NCI-H774 (cell line): ENCODE measurements around the gene COQ8A.
"Not testable (repeated sequence)": the region's sequence is repeated elsewhere in the genome, so short reads cannot be mapped to it uniquely, and the experiment has no call there.

Source experiments
- DNase-seq: peaks from one replicate; lab custom pipeline; 2025; lab: John Stamatoyannopoulos, UW

COQ8A gene

DNA sequence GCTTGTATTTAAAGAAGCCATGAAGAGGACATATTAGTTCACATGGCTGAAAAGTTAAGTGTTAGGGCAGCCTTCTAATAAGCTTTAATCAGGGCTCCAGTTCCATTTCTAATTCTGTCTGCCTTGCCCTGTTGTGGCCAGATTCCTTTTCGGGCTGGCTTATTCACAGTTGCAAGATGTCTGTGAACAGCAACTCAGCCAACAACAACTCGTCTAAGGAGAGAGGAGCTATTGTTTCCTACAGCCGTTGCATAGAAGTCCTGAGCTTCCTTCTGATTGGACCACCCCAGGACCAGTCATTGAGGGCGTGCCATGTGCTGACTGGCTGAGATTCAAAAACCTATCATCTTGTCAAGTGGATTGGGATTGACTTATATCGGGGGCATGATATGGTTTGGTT is 18.6 kb upstream of the COQ8A start:
- DNase-seq, result no peak

DNA sequence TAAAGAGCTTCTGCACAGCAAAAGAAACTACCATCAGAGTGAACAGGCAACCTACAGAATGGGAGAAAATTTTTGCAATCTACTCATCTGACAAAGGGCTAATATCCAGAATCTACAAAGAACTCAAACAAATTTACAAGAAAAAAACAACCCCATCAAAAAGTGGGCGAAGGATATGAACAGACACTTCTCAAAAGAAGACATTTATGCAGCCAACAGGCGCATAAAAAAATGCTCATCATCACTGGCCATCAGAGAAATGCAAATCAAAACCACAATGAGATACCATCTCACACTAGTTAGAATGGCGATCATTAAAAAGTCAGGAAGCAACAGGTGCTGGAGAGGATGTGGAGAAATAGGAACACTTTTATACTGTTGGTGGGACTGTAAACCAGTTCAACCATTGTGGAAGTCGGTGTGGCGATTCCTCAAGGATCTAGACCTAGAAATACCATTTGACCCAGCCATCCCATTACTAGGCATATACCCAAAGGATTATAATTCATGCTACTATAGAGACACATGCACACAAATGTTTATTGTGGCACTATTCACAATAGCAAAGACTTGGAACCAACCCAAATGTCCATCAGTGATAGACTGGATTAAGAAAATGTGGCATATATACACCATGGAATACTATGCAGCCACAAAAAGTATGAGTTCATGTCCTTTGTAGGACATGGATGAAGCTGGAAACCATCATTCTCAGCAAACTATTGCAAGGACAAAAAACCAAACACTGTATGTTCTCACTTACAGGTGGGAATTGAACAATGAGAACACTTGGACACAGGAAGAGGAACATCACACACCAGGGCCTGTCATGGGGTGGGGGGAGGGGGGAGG is 10.6 kb upstream of the COQ8A start:
- not testable (repeated sequence) for DNase-seq

DNA sequence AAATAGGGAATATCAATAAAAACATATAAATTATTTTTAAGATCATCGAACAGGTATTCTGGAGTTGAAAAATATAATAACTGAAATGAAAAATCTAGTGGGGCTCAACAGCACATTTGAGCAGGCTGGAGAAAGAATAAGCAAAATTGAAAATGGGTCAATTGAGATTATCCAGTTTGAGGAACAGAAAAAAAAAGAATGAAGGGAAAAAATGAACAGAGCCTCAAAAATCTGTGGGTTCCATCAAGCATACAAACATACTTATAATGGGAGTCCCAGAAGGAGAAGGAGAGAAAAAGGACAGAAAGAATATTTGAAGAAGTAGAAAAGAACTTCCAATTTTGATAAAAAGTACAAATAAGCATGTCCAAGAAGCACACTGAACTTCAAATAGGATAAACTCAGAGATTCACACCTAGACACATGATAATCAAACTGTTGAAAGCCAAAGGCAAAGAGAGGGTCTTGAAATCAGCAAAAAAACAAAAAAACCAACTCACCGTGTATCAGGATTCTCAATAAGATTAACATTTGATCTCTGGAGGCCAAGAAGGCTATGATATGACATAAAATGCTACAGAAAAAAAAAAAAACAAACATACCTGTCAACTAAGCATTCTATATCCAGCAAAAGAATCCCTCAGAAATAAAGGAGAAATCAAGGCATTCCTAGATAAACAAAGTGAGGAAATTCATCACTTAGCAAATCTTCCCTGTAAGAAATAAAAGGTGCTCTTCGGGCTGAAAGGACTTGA is 5.4 kb upstream of the COQ8A start:
- no peak for DNase-seq

DNA sequence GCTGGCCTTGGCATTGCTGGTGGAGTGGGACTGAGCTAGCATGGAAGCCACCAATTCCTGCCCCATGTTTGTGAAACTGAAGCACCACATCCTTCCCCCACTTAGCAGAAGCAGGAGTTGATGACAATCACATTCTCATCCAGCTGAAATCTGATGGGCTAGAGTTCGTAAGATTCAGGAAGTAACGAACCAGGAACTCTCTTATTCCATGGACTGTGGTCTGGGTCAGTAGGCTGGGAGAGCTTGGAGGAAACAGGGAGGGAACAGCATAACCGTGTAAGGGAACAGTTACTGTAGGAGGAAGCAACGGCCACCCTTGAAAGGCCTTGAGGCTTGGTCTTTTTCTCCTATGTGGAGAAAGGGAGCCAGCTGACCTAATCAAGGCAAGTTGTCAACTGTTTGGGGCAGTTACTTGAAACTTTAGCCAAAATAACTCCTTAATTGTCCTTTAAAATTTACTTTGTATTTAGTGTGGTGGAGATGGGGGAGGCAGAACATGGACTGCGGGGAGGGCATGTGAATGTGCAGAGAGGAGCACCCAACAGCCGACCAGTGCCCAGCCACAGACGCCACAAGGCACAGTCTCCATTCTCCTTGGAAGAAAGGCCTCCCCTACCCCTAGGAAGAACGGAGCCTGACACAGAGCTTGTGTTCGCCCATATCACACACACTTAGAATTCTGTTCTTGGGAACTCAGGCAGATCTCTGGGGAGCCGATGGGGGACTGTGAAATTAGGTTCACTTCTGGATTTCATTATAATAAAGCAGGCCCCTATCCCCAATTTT is 2.0 kb upstream of the COQ8A start:
- DNase-seq, result no peak

DNA sequence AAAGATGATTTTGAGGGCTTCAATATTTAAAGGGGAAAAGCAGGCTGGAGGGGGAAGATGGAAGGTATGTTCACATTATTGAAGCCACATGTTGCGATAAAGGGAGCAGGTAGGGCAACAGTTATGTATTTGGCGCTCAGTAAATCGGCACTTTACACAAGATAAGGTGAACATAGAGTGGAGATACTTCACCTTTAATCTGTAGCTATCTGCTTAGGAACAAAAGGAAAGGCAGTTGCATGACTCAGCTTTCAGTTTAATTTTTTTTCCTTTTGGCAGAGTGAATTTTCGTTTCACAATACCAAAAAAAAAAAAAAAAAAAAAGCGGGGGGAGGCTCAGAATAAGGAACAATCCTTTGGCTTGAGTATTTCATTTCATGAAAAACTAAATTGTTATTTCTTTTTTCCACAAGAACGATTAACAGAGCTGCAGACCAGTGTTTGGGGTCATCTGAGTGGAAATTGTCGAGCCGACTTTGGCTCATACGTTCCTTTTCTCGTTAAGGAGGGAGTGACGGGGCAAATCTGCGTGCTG is 1.1 kb upstream of the COQ8A start:
- DNase-seq, result no peak

DNA sequence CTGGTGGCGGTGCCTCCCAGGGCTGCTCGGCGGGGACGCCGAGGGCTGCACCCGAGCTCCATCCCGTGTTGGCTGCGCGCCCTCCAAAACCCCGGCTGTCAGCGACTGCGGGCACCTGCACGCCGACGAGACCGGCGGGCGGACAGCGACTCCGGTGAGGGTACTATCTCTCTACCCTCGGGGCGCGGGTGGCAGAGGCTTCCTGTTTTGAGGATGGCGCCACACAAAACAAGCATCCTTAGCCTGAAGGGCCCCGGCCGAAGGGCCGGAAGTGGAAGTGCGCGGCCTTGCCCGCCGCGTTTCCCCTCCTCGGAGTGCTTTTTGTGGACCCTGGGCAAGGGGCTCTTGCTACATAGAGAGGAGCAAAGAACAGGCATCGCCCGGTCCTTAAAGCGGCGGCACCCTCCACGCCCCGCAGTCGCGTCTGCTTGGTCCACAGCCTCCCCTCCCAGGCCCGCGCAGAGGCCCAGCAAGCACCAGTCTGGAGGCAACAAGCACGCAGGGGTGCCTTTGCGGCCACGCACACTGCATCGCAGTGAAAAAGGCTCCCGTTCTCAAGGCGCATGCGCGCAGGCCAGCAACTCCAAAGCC is 561 bp upstream of the COQ8A start:
- peak; percentile 71 for DNase-seq

DNA sequence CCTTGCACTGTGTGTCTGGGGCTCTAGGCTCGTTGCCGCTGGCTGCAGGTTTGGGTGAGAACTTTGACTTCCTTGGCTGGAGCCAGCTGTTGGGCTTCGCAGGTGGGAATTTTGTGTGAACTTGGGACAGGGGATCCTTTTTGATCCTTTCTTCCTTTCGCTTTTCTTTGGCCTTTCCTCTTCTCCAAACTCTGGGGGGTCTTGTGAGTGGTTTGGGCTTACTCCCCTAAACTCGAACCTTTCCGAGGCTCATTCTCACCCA is 643 bp downstream of the COQ8A start:
- no peak for DNase-seq

DNA sequence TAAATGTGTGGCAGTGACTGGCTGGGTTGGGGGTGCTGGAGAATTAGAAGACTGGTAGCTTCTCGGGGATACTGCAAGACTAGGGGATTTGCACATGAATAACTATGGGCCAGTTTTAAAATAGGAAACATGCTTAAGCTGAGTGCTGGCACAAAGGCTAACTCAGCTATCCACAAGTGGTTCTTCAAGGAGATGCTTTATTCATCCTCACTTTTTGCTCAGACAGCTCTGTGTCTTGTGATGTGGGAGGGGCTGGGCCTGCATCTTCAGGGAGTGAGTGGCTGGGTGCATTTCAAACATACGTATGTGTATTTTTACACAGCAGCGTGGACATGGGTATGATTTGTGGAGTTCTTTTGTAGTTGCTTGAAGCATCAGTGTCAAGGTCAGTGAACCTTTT is 2.3 kb downstream of the COQ8A start:
- DNase-seq, result no peak

DNA sequence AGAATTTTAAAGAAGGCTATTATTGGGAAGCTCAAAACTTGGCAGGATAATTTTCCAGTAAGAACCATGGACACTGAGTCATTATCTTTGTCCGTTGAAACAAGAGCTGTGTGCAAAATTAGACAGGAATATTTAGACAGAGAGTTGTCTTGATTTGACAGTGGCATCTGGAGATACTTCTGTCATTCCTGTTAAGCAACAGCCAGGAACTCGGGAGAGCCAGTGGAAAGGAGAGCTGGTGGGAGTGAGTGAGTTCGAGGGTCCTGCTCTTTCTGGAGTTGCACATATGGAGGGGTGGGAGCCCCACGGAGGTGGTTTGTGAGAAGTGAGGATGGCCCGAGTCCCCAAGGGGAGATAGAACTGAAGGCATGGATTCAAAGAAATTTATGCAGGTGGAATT is 3.1 kb downstream of the COQ8A start:
- no peak for DNase-seq

DNA sequence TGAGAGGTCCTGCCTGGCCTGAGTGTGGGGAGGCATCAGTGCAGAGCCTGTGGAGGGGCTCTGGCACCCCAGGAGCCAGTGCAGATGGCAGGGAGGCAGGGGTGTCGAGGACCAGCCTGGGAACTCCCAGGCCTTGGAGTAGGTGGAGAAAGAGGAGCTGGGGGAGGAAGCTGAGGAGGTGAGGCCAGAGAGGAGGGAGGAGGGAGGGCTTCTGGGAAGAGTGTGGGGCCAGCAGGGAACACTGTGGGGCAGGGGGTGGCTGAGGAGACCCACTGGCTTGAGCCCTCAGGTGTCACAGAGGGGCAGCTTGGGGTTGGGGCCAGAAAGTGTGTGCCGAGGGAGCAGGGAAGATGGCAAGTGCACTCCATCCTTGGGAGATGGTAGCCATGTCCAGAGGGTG is 3.8 kb downstream of the COQ8A start:
- DNase-seq, result no peak

DNA sequence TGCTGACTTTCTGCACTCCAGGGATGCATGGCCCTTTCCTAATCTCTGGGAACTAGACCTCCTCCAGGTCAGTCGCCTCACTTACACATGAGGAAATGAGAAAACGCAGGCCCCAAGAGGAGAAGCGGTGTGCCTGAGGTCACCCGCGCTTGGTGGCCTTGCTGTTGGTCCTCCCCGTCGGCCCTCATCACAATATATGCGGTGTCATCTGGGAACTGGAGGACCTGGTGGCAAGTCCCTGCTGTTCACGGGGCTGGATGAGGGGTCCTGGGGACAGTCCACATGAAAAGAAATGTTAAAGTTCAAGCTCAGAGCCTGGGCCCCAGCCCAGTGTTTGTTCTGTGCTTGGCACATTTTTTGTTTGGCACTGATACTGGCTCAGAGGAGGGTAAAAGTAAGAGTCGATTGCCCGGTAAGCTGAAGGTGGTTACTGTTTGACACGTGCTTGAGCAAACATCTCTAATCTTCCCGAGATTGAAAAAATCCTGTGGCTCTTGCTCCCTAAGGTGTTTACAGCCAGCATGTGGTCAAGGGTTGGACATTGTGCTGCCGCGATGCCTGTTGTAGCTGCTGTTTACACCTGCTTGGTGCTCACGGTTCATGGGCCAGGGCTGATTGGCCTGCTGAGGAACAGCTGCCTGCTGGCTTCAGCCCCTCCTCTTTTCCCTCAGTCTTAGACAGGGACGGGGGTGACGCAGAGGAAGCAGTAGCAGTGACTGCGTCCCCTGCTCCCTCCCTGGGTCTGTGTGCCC is 5.2 kb downstream of the COQ8A start:
- peak; percentile 75 for DNase-seq

DNA sequence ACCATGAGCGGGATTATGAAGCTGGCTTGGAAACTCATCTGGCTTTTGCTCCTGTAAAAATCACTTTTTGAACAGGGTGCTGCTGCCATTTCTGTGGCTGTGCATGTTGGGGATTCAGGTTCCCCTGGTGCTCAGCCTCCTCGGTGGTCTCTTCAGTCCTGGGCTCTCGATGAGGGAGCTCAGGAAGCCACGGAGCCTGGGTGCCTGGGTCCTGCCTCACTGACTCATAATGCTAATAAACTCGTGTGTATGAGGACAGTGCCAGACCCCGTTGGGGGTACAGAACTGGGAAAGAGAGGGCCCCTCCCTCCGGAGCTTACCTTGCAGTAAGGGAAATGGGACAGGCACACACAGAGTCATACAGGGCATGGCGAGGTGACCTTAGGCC is 5.8 kb downstream of the COQ8A start:
- no peak for DNase-seq

DNA sequence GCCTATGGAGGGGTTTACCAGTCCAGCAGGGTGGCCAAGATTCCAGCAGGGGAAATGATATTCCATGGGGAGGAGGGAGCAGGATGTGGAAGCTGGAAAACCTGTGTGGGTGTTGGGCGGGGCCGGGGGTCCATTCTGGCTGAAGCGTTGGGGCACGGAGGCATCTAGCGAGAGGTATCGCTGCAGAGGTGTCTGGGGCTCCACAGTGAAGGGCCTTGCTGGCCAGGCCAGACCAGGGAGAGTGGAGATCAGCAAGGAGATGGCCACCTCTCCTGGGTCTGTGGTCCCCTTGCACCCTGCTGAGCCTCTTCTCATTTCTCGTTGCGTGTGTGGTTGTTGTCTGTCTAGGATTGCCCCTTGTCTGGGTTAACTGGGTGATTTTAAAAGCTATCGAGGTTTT is 6.2 kb downstream of the COQ8A start:
- no peak for DNase-seq

DNA sequence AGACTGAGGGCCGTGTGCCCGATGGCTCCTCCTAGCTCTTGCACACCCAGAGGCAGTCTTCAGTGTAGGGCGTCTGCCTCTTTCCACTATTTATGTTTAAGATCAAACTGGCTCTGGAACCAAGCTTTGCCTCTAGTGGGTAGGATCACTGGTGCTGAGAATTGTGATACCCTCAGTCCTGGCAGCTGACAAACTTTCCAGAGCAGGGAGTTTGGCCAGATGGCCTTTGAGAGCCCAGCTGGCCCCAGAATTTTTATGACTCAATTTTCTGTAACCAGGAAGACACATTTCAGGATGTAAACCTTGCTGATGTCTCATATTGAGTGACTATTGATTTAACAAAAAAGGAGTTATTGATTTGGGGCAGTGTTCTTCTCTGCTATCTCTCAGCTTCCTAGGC is 6.7 kb downstream of the COQ8A start:
- no peak for DNase-seq

DNA sequence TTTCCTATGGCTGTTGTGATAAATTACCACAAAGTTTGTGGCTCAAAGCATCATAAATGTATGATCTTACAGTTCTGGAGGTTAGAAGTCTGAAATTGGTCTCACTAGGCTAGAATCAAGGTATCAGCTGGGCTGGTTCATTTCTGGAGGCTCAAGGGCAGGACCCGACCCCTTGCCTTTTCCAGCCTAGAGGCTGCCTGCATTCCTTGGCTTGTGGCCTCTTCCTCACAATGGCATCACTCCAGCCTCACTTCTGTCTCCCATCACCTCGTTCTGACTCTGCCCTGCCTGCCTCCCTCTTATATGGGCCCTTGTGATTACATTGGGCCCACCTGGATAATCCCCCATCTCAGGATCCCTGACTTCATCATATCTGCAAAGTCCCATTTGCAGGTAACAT is 8.0 kb downstream of the COQ8A start:
- DNase-seq, result no peak

DNA sequence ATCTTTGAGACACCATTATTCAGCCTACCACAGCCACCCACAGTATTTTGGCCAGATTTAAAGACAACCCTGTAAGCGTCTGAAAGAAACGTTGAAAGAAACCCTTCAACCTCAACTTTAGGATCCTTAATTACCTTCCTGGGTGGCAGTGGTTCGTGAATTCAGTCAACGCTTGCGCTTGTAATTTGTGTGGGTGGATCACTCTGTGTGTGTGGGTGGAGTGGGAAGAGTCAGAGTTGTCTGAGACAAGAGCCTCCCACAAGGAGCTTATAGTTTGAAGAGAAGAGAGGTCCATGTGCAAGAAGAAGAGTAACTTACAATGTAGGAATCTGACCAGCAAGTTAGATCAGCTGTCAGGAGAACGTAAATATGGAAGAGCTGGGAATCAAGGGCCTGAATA is 8.4 kb downstream of the COQ8A start:
- DNase-seq, result no peak

DNA sequence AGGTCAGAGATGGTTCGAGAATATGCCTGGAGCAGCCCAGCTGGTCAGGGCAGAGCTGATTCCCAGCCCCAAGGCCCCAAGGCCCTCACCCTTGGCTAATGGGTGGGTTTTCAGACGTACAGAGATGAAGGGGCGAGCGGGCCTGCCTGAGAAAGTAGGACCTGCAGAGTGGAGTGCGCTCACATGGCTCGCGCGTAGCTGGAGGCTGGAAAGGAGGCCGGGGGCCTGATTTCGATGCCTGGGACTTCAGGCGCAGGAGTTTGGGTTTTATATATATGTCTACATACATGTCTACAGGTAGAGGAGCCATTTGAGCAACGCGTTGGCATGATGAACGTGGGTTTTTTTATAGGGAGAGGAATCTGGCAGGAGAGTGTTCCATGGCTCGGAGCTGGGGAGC is 8.9 kb downstream of the COQ8A start:
- no peak for DNase-seq

DNA sequence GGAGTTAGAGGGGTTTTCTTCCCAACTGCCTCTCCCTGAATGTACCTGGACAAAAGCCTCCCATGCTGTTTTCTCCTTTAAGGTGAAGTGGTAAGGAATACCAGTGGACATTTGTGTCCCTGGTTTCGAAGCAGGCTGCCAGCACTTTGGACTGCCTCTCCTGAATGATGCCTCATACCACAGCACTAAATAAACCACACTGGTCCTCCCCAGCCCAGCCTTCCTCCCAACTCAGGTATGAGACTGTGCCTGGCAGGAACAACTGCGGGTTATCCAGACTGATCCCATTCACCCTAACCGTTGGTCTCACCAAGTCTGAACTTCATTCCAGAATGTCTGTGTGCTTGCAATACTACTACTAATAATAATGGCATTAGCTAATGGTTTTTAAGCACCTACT is 9.3 kb downstream of the COQ8A start:
- DNase-seq, result no peak

DNA sequence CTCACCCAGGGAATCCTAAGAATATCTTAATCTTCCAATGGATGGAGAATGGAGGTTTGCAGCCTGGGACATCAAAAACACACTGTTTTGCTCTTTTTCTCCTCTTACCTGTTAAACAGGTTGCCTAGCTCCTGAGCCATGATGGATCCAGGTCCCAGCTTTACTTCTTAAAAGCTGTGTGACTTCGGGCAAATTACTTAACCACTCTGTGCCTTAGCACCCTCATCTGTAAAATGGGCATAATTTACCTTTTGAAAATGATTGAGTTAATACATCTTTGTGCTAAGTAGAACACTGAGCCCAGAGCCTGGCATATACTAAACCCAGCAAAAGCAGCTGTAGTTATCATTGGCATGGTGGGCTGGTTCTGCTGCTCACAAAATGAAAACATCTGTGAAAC is 10.2 kb downstream of the COQ8A start:
- no peak for DNase-seq

DNA sequence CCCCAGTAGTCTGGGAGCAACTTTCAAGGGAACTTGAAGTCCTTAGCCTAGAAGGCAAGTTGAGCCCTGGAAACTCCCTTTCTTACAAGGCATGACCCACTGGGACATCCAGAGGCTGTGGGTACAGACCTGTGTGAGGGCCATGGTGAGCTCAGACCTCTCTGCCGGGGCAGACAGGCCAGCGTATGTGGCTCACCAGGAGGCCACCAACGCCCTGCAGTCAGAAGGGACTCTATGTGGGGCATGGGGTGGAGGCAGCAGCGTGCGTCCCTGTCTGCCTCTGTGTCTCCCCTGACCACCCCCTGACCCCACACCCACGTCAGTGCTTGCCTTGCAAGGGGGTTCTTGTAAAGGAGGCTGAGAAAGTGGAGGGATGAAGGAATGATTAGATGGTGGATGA is 10.8 kb downstream of the COQ8A start:
- no peak for DNase-seq

DNA sequence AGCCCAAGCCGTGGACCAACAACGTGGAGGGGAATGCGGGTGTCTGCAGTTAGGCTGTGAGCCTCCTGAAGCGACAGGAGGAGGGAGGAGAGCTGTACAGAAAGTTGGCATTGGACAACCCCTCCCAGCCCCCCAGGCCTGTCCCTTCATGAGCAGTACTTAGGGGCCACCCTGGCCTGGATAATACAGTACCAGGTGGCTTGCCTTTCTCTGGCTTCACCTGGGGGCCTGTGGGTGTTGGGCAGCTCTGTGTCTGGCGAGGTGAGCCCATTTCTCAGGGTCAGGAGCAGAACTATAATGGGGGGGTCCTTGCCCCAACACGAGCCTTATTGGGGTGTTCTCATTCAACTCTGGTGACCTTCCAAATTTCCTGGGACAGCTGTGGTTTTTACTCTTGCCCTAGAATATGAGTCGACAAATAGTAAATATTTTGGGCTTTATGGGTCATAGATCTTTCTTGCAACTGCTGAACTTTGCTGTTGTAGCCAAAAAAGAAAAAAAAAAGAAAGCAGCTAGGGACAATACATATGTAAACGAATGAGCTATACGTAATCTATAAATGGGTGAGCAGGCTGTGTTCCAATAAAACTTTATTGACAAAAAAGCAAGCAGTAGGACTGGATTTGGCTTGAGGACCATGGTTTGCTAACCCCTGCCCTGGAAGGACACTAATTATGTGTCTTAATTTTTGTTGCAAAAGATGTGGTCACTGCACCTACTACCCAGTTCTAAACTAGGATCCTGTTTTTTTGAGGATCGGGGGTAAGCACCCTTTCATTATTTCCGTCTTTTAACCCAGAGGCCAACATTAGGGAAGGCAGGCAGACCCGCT is 11.4 kb downstream of the COQ8A start:
- no peak for DNase-seq
